T-helper 1 cell treated with Interleukin-12 subunit alpha and Interleukin-12 subunit beta and Interleukin-4 antibody, amounts not matched to agents 30 μg/mL and 1 μg/mL, for 36 hours (primary cell): ENCODE data around the gene RUNDC1.
A peak's percentile ranks its signal among the peaks of the same experiment; 100 is the strongest.

ENCODE experiments used
- H3K27ac Mint-ChIP-seq: one replicate; pipeline ENCODE4 v1.8.0; 2021; ENCODE audit warnings: mild to moderate bottlenecking, mixed read lengths
- H3K27me3 Mint-ChIP-seq: one replicate; pipeline ENCODE4 v1.8.0; 2021; ENCODE audit warnings: low read depth, mixed read lengths
- H3K36me3 Mint-ChIP-seq: one replicate; pipeline ENCODE4 v1.8.0; 2021; ENCODE audit warnings: low read depth, mixed read lengths
- H3K4me1 Mint-ChIP-seq: one replicate; pipeline ENCODE4 v1.8.0; 2021; ENCODE audit warnings: low read depth, mixed read lengths
- H3K4me3 Mint-ChIP-seq: one replicate; pipeline ENCODE4 v1.8.0; 2021; ENCODE audit warnings: mild to moderate bottlenecking, moderate library complexity, mixed read lengths
- H3K9me3 Mint-ChIP-seq: one replicate; pipeline ENCODE4 v1.8.0; 2021; ENCODE audit warnings: mixed read lengths

RUNDC1 gene

GRCh38 chr17:43003542-43004172 lies 23.3 kb downstream of the RUNDC1 start:
- Mint-ChIP-seq H3K4me3 (no peak overlapping the region), H3K9me3 (no peaks in the 10 kb centered on the region), H3K4me1 (peaks cover 21% of the 10 kb centered on the region), H3K27ac (peak overlapping the region; percentile 31), H3K27me3 (no peaks in the 10 kb centered on the region), H3K36me3 (peaks cover 35% of the 10 kb centered on the region)

- H3K27ac Mint-ChIP-seq: peak within 1 kb of the TSS; percentile 100
- H3K9me3 Mint-ChIP-seq: no peaks in the 10 kb centered on the region
- no peaks in the 10 kb centered on the region for H3K27me3 Mint-ChIP-seq
- H3K4me3 Mint-ChIP-seq: peak within 1 kb of the TSS; percentile 100
- peaks cover 16% of the 10 kb centered on the region for H3K4me1 Mint-ChIP-seq
- H3K36me3 Mint-ChIP-seq: peaks cover 25% of the 10 kb centered on the region
These were observed 26.5 kb downstream of the RUNDC1 start, which contains the start of gene IFI35 for GRCh38 chr17:43006639-43007551. Gene IFI35, plus strand, starts transcription at chr17:43006784. Its CDS starts 164 bp downstream, at chr17:43006948.

GRCh38 chr17:43010667-43011308 lies 30.4 kb downstream of the RUNDC1 start:
- Mint-ChIP-seq H3K9me3 (no peaks in the 10 kb centered on the region), H3K27me3 (no peaks in the 10 kb centered on the region), H3K36me3 (peaks cover 33% of the 10 kb centered on the region), H3K4me3 (no peak overlapping the region), H3K27ac (no peak overlapping the region), H3K4me1 (peaks cover 21% of the 10 kb centered on the region)

GRCh38 chr17:43011728-43012472 lies 31.5 kb downstream of the RUNDC1 start:
- Mint-ChIP-seq H3K4me1 (peaks cover 16% of the 10 kb centered on the region), H3K4me3 (no peak overlapping the region), H3K27me3 (no peaks in the 10 kb centered on the region), H3K9me3 (no peaks in the 10 kb centered on the region), H3K36me3 (peaks cover 32% of the 10 kb centered on the region), H3K27ac (no peak overlapping the region)

- Mint-ChIP-seq H3K9me3 (no peaks in the 10 kb centered on the region), H3K4me3 (no peak overlapping the region), H3K4me1 (peaks cover 18% of the 10 kb centered on the region), H3K27ac (no peak overlapping the region), H3K27me3 (no peaks in the 10 kb centered on the region), H3K36me3 (peaks cover 32% of the 10 kb centered on the region)
These were observed 32.9 kb downstream of the RUNDC1 start for GRCh38 chr17:43013296-43013695.

- Mint-ChIP-seq H3K36me3 (peaks cover 32% of the 10 kb centered on the region), H3K27ac (no peak overlapping the region), H3K27me3 (no peaks in the 10 kb centered on the region), H3K4me1 (peaks cover 18% of the 10 kb centered on the region), H3K9me3 (no peaks in the 10 kb centered on the region), H3K4me3 (no peak overlapping the region)
These were observed 33.8 kb downstream of the RUNDC1 start for GRCh38 chr17:43014020-43014648.

GRCh38 chr17:43014649-43015542 lies 34.5 kb downstream of the RUNDC1 start:
- Mint-ChIP-seq H3K36me3 (peaks cover 32% of the 10 kb centered on the region), H3K4me3 (no peak overlapping the region), H3K9me3 (no peaks in the 10 kb centered on the region), H3K4me1 (peaks cover 22% of the 10 kb centered on the region), H3K27ac (no peak overlapping the region), H3K27me3 (peaks cover 4% of the 10 kb centered on the region)

GRCh38 chr17:43015579-43015978 lies 35.2 kb downstream of the RUNDC1 start:
- H3K9me3 Mint-ChIP-seq: no peaks in the 10 kb centered on the region
- no peak overlapping the region for H3K27ac Mint-ChIP-seq
- H3K4me3 Mint-ChIP-seq: no peak overlapping the region
- H3K4me1 Mint-ChIP-seq: peaks cover 16% of the 10 kb centered on the region
- peaks cover 4% of the 10 kb centered on the region for H3K27me3 Mint-ChIP-seq
- peaks cover 28% of the 10 kb centered on the region for H3K36me3 Mint-ChIP-seq

- H3K9me3 Mint-ChIP-seq: no peaks in the 10 kb centered on the region
- H3K27me3 Mint-ChIP-seq: peaks cover 4% of the 10 kb centered on the region
- H3K4me3 Mint-ChIP-seq: no peak overlapping the region
- peaks cover 25% of the 10 kb centered on the region for H3K36me3 Mint-ChIP-seq
- no peak overlapping the region for H3K27ac Mint-ChIP-seq
- peaks cover 16% of the 10 kb centered on the region for H3K4me1 Mint-ChIP-seq
These were observed 35.9 kb downstream of the RUNDC1 start for GRCh38 chr17:43016216-43016615.

- H3K4me1 Mint-ChIP-seq: peaks cover 16% of the 10 kb centered on the region
- H3K9me3 Mint-ChIP-seq: no peaks in the 10 kb centered on the region
- no peak overlapping the region for H3K4me3 Mint-ChIP-seq
- H3K27me3 Mint-ChIP-seq: peaks cover 4% of the 10 kb centered on the region
- H3K27ac Mint-ChIP-seq: peak overlapping the region; percentile 6
- peaks cover 13% of the 10 kb centered on the region for H3K36me3 Mint-ChIP-seq
These were observed 37.9 kb downstream of the RUNDC1 start for GRCh38 chr17:43018008-43018853.

- H3K27ac Mint-ChIP-seq: no peak overlapping the region
- H3K36me3 Mint-ChIP-seq: peaks cover 9% of the 10 kb centered on the region
- peaks cover 16% of the 10 kb centered on the region for H3K4me1 Mint-ChIP-seq
These were observed 38.6 kb downstream of the RUNDC1 start for GRCh38 chr17:43018932-43019331.

GRCh38 chr17:43019418-43019817 lies 39.1 kb downstream of the RUNDC1 start:
- H3K36me3 Mint-ChIP-seq: peaks cover 9% of the 10 kb centered on the region
- H3K9me3 Mint-ChIP-seq: no peaks in the 10 kb centered on the region
- peaks cover 7% of the 10 kb centered on the region for H3K27me3 Mint-ChIP-seq
- H3K27ac Mint-ChIP-seq: no peak overlapping the region
- peaks cover 18% of the 10 kb centered on the region for H3K4me1 Mint-ChIP-seq
- peak overlapping the region; percentile 26 for H3K4me3 Mint-ChIP-seq

More at GRCh38 chr17:43018932-43019331, 38.6 kb downstream of the RUNDC1 start:
- H3K9me3 Mint-ChIP-seq: no peaks in the 10 kb centered on the region
- H3K4me3 Mint-ChIP-seq: no peak overlapping the region
- H3K27me3 Mint-ChIP-seq: peaks cover 4% of the 10 kb centered on the region
